ENCODE data around the gene ADAP1. TPM values are rescaled to one million over a fixed set of nuclear protein-coding genes. Genes with fewer than 3 reads are reported as not detected.

Gene ADAP1
- total and polyA plus RNA-seq, 2 of the 13 experiments (the other 11 are each of a cell fraction or from before 2014, with no cell fraction given) = 10.5 to 24.6 TPM

DNA sequence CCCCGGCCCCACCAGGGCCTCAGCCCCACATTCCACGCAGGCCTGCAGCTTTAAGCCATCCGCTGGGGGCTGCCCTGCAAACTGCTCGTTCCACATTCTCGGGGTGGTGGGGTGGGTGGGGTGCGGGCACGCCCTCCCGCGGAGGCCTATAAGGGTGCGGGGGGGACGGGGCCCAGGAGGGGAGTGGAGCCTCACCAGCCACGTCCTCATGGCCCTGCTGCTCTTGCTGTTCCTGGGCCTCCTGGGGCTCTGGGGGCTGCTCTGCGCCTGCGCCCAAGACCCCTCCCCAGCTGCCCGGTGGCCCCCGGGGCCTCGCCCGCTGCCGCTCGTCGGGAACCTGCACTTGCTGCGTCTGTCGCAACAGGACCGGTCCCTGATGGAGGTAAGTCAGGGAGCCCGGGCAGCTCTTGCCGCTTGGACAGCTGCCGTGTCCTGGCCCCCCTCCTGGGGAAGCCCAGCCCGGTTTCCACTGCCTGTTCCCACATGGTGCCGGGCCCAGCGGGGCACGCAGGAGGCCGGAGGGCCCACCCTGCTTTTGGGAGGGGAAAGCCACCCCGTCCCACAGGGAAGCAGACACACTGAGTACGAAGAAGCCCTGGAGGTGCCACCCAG is 28.6 kb upstream of the ADAP1 start, which contains the start of gene CYP2W1 (continued):
- no peak for TF ChIP-seq ZNF598 (CRISPR knock-in tag; IDR thresholded peaks at IDR 0.05; ENCODE audit: borderline replicate concordance)
- 0 out of 2 replicates have a peak, but pooled peaks have one; percentile 73 for TF ChIP-seq SNAPC2 (CRISPR knock-in tag; IDR thresholded peaks at IDR 0.05)
- TF ChIP-seq PRMT3 (CRISPR knock-in tag; IDR thresholded peaks at IDR 0.05; ENCODE audit: borderline replicate concordance, low read depth) = no peak
- TF ChIP-seq, protein P1, sequence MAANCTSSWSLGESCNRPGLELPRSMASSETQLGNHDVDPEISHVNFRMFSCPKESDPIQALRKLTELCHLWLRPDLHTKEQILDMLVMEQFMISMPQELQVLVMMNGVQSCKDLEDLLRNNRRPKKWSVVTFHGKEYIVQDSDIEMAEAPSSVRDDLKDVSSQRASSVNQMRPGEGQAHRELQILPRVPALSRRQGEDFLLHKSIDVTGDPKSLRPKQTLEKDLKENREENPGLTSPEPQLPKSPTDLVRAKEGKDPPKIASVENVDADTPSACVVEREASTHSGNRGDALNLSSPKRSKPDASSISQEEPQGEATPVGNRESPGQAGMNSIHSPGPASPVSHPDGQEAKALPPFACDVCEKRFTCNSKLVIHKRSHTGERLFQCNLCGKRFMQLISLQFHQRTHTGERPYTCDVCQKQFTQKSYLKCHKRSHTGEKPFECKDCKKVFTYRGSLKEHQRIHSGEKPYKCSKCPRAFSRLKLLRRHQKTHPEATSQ (CRISPR knock-in tag; IDR thresholded peaks at IDR 0.05; ENCODE audit: borderline replicate concordance) = no peak
- TF ChIP-seq, protein P2, sequence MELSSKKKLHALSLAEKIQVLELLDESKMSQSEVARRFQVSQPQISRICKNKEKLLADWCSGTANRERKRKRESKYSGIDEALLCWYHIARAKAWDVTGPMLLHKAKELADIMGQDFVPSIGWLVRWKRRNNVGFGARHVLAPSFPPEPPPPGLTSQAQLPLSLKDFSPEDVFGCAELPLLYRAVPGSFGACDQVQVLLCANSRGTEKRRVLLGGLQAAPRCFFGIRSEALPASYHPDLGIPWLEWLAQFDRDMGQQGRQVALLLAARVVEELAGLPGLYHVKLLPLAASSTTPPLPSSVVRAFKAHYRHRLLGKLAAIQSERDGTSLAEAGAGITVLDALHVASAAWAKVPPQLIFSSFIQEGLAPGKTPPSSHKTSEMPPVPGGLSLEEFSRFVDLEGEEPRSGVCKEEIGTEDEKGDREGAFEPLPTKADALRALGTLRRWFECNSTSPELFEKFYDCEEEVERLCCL (CRISPR knock-in tag; IDR thresholded peaks at IDR 0.05; ENCODE audit: borderline replicate concordance) = no peak
- TF ChIP-seq ZNF709 (CRISPR knock-in tag; IDR thresholded peaks at IDR 0.05) = peak; percentile 67; the same call in 1 of the 2 replicates
- no peak for TF ChIP-seq FOXJ3 (CRISPR knock-in tag; IDR thresholded peaks at IDR 0.05; ENCODE audit: borderline replicate concordance)
- no peak for TF ChIP-seq FOXC1 (CRISPR knock-in tag; IDR thresholded peaks at IDR 0.05; ENCODE audit: borderline replicate concordance)
- TF ChIP-seq RBAK (CRISPR knock-in tag; IDR thresholded peaks at IDR 0.05) = no peak
- TF ChIP-seq BCL3 (CRISPR knock-in tag; IDR thresholded peaks at IDR 0.05) = peak; percentile 47; the same call in 1 of the 2 replicates
- TF ChIP-seq BRD4 (CRISPR knock-in tag; IDR thresholded peaks at IDR 0.05) = no peak
- TF ChIP-seq, protein P3, sequence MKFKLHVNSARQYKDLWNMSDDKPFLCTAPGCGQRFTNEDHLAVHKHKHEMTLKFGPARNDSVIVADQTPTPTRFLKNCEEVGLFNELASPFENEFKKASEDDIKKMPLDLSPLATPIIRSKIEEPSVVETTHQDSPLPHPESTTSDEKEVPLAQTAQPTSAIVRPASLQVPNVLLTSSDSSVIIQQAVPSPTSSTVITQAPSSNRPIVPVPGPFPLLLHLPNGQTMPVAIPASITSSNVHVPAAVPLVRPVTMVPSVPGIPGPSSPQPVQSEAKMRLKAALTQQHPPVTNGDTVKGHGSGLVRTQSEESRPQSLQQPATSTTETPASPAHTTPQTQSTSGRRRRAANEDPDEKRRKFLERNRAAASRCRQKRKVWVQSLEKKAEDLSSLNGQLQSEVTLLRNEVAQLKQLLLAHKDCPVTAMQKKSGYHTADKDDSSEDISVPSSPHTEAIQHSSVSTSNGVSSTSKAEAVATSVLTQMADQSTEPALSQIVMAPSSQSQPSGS (CRISPR knock-in tag; IDR thresholded peaks at IDR 0.05) = peak; percentile 29; the same call in 1 of the 2 replicates
- no peak for TF ChIP-seq FOXA3 (CRISPR knock-in tag; IDR thresholded peaks at IDR 0.05)
- TF ChIP-seq, protein P4, sequence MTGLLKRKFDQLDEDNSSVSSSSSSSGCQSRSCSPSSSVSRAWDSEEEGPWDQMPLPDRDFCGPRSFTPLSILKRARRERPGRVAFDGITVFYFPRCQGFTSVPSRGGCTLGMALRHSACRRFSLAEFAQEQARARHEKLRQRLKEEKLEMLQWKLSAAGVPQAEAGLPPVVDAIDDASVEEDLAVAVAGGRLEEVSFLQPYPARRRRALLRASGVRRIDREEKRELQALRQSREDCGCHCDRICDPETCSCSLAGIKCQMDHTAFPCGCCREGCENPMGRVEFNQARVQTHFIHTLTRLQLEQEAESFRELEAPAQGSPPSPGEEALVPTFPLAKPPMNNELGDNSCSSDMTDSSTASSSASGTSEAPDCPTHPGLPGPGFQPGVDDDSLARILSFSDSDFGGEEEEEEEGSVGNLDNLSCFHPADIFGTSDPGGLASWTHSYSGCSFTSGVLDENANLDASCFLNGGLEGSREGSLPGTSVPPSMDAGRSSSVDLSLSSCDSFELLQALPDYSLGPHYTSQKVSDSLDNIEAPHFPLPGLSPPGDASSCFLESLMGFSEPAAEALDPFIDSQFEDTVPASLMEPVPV (CRISPR knock-in tag; IDR thresholded peaks at IDR 0.05) = peak; percentile 70; the same call in 1 of the 2 replicates
- peak; percentile 69; the same call in 1 of the 2 replicates for TF ChIP-seq ZBTB7B (CRISPR knock-in tag; IDR thresholded peaks at IDR 0.05)
- peak; percentile 50; the same call in 1 of the 2 replicates for TF ChIP-seq KDM4B (CRISPR knock-in tag; IDR thresholded peaks at IDR 0.05)
- TF ChIP-seq SSRP1 (CRISPR knock-in tag; IDR thresholded peaks at IDR 0.05) = no peak
- no peak for TF ChIP-seq PREB (CRISPR knock-in tag; IDR thresholded peaks at IDR 0.05)
- peak; percentile 75; the same call in 1 of the 2 replicates for TF ChIP-seq ETV6 (CRISPR knock-in tag; conservative IDR thresholded peaks at IDR 0.05)
- no peak for TF ChIP-seq ZNF773 (CRISPR knock-in tag; IDR thresholded peaks at IDR 0.05; ENCODE audit: borderline replicate concordance)
